ENCODE data around the gene MMP8. TPM values are rescaled to one million over a fixed set of nuclear protein-coding genes. Genes with fewer than 3 reads are reported as not detected.

The MMP8 gene
- total RNA-seq, 2 experiments from 2014 or later, result not detected

DNA sequence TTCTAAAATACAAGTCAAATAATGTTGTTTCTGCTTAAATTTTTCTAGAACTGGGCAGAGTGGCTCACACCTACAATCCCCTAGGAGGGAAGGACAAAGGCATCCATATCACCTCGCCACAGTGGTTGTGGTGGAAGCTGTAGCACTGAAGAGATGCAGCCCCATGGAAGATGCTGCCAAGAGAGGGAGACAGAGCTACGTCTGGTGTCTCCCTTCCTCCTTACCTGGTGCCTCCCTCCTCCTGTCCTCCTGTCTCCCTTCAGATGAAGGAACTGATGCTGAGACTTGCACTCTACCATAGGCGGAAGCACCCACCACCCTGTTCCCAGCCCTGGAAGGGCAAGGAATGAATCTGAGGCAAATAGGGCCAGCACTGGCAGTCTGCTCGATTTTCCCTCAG is 41.5 kb downstream of the MMP8 start:
- intact Hi-C loops (cut with micrococcal nuclease; ENCODE audit: unreplicated experiment), result no loop called here
- no TSS peak for BruUV-seq (replicated peaks)
- no peak for DNase-seq (ENCODE audit: low spot score)
- no peaks in the 10 kb centered on the region for H3K79me2 ChIP-seq (ENCODE audit: insufficient read depth, low read depth, low read length)
- no peaks in the 10 kb centered on the region for H3K4me1 ChIP-seq (ENCODE audit: insufficient read depth, low read length, poor library complexity, severe bottlenecking)
- no peaks in the 10 kb centered on the region for H3K9me3 ChIP-seq (ENCODE audit: low read length)
- ChIA-PET POLR2A (no interaction called here), CTCF (ENCODE audit: unreplicated experiment) (no interaction called here)
- H4K20me1 ChIP-seq (ENCODE audit: insufficient read depth, low read length), result no peaks in the 10 kb centered on the region
- H2AFZ ChIP-seq (ENCODE audit: low read length), result no peak overlapping the region
- TF ChIP-seq, protein P1, sequence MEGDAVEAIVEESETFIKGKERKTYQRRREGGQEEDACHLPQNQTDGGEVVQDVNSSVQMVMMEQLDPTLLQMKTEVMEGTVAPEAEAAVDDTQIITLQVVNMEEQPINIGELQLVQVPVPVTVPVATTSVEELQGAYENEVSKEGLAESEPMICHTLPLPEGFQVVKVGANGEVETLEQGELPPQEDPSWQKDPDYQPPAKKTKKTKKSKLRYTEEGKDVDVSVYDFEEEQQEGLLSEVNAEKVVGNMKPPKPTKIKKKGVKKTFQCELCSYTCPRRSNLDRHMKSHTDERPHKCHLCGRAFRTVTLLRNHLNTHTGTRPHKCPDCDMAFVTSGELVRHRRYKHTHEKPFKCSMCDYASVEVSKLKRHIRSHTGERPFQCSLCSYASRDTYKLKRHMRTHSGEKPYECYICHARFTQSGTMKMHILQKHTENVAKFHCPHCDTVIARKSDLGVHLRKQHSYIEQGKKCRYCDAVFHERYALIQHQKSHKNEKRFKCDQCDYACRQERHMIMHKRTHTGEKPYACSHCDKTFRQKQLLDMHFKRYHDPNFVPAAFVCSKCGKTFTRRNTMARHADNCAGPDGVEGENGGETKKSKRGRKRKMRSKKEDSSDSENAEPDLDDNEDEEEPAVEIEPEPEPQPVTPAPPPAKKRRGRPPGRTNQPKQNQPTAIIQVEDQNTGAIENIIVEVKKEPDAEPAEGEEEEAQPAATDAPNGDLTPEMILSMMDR (conservative IDR thresholded peaks at IDR 0.05; ENCODE audit: low read length), result no peak
- TF ChIP-seq EZH2phosphoT487 (IDR thresholded peaks at IDR 0.05; ENCODE audit: borderline replicate concordance, low read depth, low read length), result no peak
- no peak overlapping the region for H3K27ac ChIP-seq (ENCODE audit: low read depth, low read length, poor library complexity, severe bottlenecking)
- H3K36me3 ChIP-seq (ENCODE audit: insufficient read depth, low read length), result no peaks in the 10 kb centered on the region
- H3K4me2 ChIP-seq (ENCODE audit: low read length), result no peak overlapping the region
- H3K4me3 ChIP-seq (ENCODE audit: low read depth, low read length, poor library complexity, severe bottlenecking), result no peak overlapping the region
- no peaks in the 10 kb centered on the region for H3K9me2 ChIP-seq (ENCODE audit: insufficient read depth, low read length)

DNA sequence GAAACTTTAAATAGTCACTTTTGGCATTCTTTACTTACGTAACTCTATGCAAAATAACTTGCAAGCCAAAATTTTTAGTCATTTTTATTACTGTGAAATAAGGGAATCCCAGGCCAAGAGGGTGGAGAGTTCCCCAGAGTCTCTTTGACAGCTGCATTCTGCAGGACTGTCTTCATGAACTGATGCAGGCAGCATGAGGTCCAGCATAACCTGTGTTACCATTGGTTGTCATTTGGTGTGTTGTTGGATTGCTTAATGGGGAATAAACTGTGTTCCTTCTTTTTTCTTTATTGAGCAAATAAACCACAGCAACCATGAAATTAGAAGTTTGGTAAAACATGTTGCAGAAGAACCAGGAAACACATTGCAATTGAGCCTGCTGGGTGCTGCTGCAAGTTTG is 43.8 kb downstream of the MMP8 start:
- CTCF ChIA-PET (ENCODE audit: unreplicated experiment), result no interaction called here
- DNase-seq (ENCODE audit: low spot score), result no peak
- no peak overlapping the region for H3K4me2 ChIP-seq (ENCODE audit: low read length)
- POLR2A ChIA-PET, result no interaction called here
- H3K36me3 ChIP-seq (ENCODE audit: insufficient read depth, low read length), result no peaks in the 10 kb centered on the region
- no peaks in the 10 kb centered on the region for H3K79me2 ChIP-seq (ENCODE audit: insufficient read depth, low read depth, low read length)
- no peak overlapping the region for H3K27ac ChIP-seq (ENCODE audit: low read depth, low read length, poor library complexity, severe bottlenecking)
- no peak overlapping the region for H3K4me3 ChIP-seq (ENCODE audit: low read depth, low read length, poor library complexity, severe bottlenecking)
- no TSS peak for BruUV-seq (replicated peaks)
- H2AFZ ChIP-seq (ENCODE audit: low read length), result no peak overlapping the region
- H3K9me3 ChIP-seq (ENCODE audit: low read length), result no peaks in the 10 kb centered on the region
- TF ChIP-seq, protein P1 (conservative IDR thresholded peaks at IDR 0.05; ENCODE audit: low read length), result no peak
- no peak for TF ChIP-seq EZH2phosphoT487 (IDR thresholded peaks at IDR 0.05; ENCODE audit: borderline replicate concordance, low read depth, low read length)
- no peaks in the 10 kb centered on the region for H3K4me1 ChIP-seq (ENCODE audit: insufficient read depth, low read length, poor library complexity, severe bottlenecking)
- no peaks in the 10 kb centered on the region for H4K20me1 ChIP-seq (ENCODE audit: insufficient read depth, low read length)
- intact Hi-C loops (cut with micrococcal nuclease; ENCODE audit: unreplicated experiment), result no loop called here
- H3K9me2 ChIP-seq (ENCODE audit: insufficient read depth, low read length), result no peaks in the 10 kb centered on the region

DNA sequence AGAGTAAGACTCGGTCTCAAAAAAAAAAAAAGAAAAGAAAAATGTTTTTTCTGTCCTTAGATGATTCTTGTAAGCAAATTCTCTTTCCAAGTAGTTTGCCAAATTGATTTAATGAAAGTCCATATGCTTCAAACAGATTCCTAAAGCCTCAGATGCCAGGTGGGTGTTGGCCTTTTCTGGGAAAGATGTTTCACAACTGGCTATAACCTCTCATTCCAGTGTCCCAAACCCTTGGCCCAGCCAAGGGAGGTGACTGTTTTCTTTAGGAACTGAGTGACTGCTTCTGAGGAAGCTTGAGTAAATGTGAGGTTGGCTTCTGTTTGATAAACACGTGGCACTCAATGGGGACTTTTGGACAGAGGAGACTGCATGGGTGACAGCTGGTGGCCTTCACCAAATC is 46.7 kb downstream of the MMP8 start:
- no TSS peak for BruUV-seq (replicated peaks)
- intact Hi-C loops (cut with micrococcal nuclease; ENCODE audit: unreplicated experiment), result no loop called here
- Histone ChIP-seq H2AFZ (ENCODE audit: low read length) (no peak overlapping the region), H4K20me1 (ENCODE audit: insufficient read depth, low read length) (no peaks in the 10 kb centered on the region), H3K4me3 (ENCODE audit: low read depth, low read length, poor library complexity, severe bottlenecking) (no peak overlapping the region), H3K36me3 (ENCODE audit: insufficient read depth, low read length) (no peaks in the 10 kb centered on the region), H3K4me1 (ENCODE audit: insufficient read depth, low read length, poor library complexity, severe bottlenecking) (no peaks in the 10 kb centered on the region), H3K27ac (ENCODE audit: low read depth, low read length, poor library complexity, severe bottlenecking) (no peak overlapping the region), H3K9me3 (ENCODE audit: low read length) (no peaks in the 10 kb centered on the region), H3K9me2 (ENCODE audit: insufficient read depth, low read length) (no peaks in the 10 kb centered on the region), H3K4me2 (ENCODE audit: low read length) (no peak overlapping the region), H3K79me2 (ENCODE audit: insufficient read depth, low read depth, low read length) (no peaks in the 10 kb centered on the region)
- no peak for DNase-seq (ENCODE audit: low spot score)
- TF ChIP-seq, protein P1 (conservative IDR thresholded peaks at IDR 0.05; ENCODE audit: low read length), result no peak
- no peak for TF ChIP-seq EZH2phosphoT487 (IDR thresholded peaks at IDR 0.05; ENCODE audit: borderline replicate concordance, low read depth, low read length)
- ChIA-PET POLR2A (interaction anchor here (0.7 kb wide), 1 partner anchor 238 kb away, joined by 3 read pairs; no protein-coding TSS in a partner anchor), CTCF (ENCODE audit: unreplicated experiment) (interaction anchor here (1.3 kb wide), 1 partner anchor 12 kb away, joined by 4 read pairs; no protein-coding TSS in a partner anchor)

All from OCI-LY7 (cell line).